ENCODE measurements around the gene MLLT6.

- TF ChIP-seq CHD2 (IDR thresholded peaks at IDR 0.05; ENCODE audit: low read length, partially characterized antibody) (no peak), JUNB (IDR thresholded peaks at IDR 0.05) (no peak), MYC (IDR thresholded peaks at IDR 0.05; ENCODE audit: borderline replicate concordance, low read length) (no peak), RCOR1 (IDR thresholded peaks at IDR 0.05; ENCODE audit: low read depth, low read length) (no peak)
Observed at GRCh38 chr17:38677819-38678218, 27.3 kb upstream of the MLLT6 start.

Measured in A549 (cell line).